H1 (cell line): ENCODE results near the gene ECI1. TPM values are rescaled to one million over a fixed set of nuclear protein-coding genes. Genes with fewer than 3 reads are reported as not detected.

Source experiments
- CTCF ChIA-PET: fragments of 300-600 bp; sonication (Branson Sonifier 250); formaldehyde crosslinking; loops from one replicate; lab custom pipeline; 2021; ENCODE audit not compliant: partially characterized antibody; lab: Charles Lee
- POLR2A ChIA-PET: fragments of 300-600 bp; sonication (Branson Sonifier 250); formaldehyde crosslinking; loops from one replicate; lab custom pipeline; 2021; ENCODE audit warnings: inconsistent platforms; ENCODE audit not compliant: partially characterized antibody; lab: Charles Lee
- DNase-seq, 2 experiments: peaks; one replicate each; pipeline versions ENCODE4 v3.0.0 to v3.0.0-alpha.2; 2010 to 2022; ENCODE audit warnings: low spot score in 2 of 2, low read depth in 1 of 2, mixed read lengths in 1 of 2
- FAIRE-seq: peaks from 2 replicates; lab custom pipeline; 2011; peaks lifted over from hg19 to GRCh38; lab: Jason Lieb, UNC
- H2AFZ ChIP-seq: 2 replicates; pipeline ENCODE4 v1.8.1; 2012; ENCODE audit warnings: low read length, inconsistent platforms
- H2AK5ac ChIP-seq: 2 replicates; pipeline ENCODE4 v1.6.1; 2013; ENCODE audit warnings: low read depth, low read length
- H2BK120ac ChIP-seq: replicated peaks from 2 replicates; pipeline ENCODE3; 2013; ENCODE audit warnings: low read depth, low read length, inconsistent platforms
- H2BK12ac ChIP-seq: 2 replicates; pipeline ENCODE4 v1.6.1; 2013; ENCODE audit warnings: low read depth, low read length
- H2BK15ac ChIP-seq: 2 replicates; pipeline ENCODE4 v1.6.1; 2013; ENCODE audit warnings: low read length
- H2BK20ac ChIP-seq: 2 replicates; pipeline ENCODE4 v1.6.1; 2013; ENCODE audit warnings: low read length
- H2BK5ac ChIP-seq: 2 replicates; pipeline ENCODE4 v1.6.1; 2013; ENCODE audit warnings: low read depth, low read length
- H3K14ac ChIP-seq: 2 replicates; pipeline ENCODE4 v1.6.1; 2013; ENCODE audit warnings: inconsistent platforms; ENCODE audit not compliant: insufficient read length
- H3K18ac ChIP-seq: 2 replicates; pipeline ENCODE4 v1.6.1; 2013; ENCODE audit warnings: low read length; ENCODE audit errors: extremely low read depth
- H3K23ac ChIP-seq: 2 replicates; pipeline ENCODE4 v1.6.1; 2013; ENCODE audit warnings: inconsistent platforms; ENCODE audit not compliant: insufficient read length
- H3K23me2 ChIP-seq: 2 replicates; pipeline ENCODE4 v1.6.1; 2013; ENCODE audit warnings: low read depth, low read length
- H3K27ac ChIP-seq: 2 replicates; pipeline ENCODE4 v1.6.1; 2011; ENCODE audit warnings: low read depth, low read length, inconsistent platforms
- H3K27me3 ChIP-seq, 4 experiments: replicated peaks in 1 of 4; 1 replicate in 1 of 4; 2 replicates in 3 of 4; pipeline versions ENCODE4 v1.6.1 to v1.8.1; 2011 to 2013; ENCODE audit warnings: low read length in 3 of 4, mild to moderate bottlenecking in 3 of 4, inconsistent platforms in 2 of 4, mixed read lengths in 2 of 4, moderate library complexity in 1 of 4; ENCODE audit not compliant: control insufficient read depth in 3 of 4, insufficient read depth in 3 of 4; ENCODE audit errors: extremely low read depth in 1 of 4
- H3K36me3 ChIP-seq, 4 experiments: 2 replicates each; pipeline versions ENCODE4 v1.6.1 to v1.8.1; 2011 to 2013; ENCODE audit warnings: mild to moderate bottlenecking in 4 of 4, low read length in 3 of 4, moderate library complexity in 2 of 4, control low read depth in 1 of 4, inconsistent platforms in 1 of 4; ENCODE audit not compliant: insufficient read depth in 4 of 4, control insufficient read depth in 2 of 4
- H3K4ac ChIP-seq: replicated peaks from 2 replicates; pipeline ENCODE3; 2013; ENCODE audit warnings: low read length, low read depth, mixed read lengths, inconsistent platforms; ENCODE audit not compliant: insufficient read length
- H3K4me1 ChIP-seq, 4 experiments: replicated peaks in 1 of 4; 1 replicate in 1 of 4; 2 replicates in 3 of 4; pipeline versions ENCODE4 v1.6.1 to v1.8.1; 2011 to 2013; ENCODE audit warnings: low read length in 3 of 4, inconsistent platforms in 2 of 4, mixed read lengths in 1 of 4; ENCODE audit not compliant: insufficient read depth in 4 of 4, control insufficient read depth in 3 of 4
- H3K4me2 ChIP-seq, 2 experiments: 2 replicates each; pipeline versions ENCODE4 v1.6.1 to v1.8.1; 2011 to 2013; ENCODE audit warnings: low read depth in 2 of 2, low read length in 2 of 2, control low read depth in 1 of 2, inconsistent platforms in 1 of 2, mild to moderate bottlenecking in 1 of 2; ENCODE audit not compliant: insufficient read depth in 1 of 2
- H3K4me3 ChIP-seq, 4 experiments: fragments of 200-600, 300-600 bp in 1 of 4; sonication (generic), shearing (Covaris generic), sonication (Bioruptor Twin) in 1 of 4; 2 replicates each; pipeline versions ENCODE4 v1.5.1 to v1.8.1; 2011 to 2016; ENCODE audit warnings: low read length in 4 of 4, low read depth in 3 of 4, control low read depth in 2 of 4, inconsistent platforms in 2 of 4, mild to moderate bottlenecking in 2 of 4, mixed read lengths in 1 of 4, moderate library complexity in 1 of 4; ENCODE audit not compliant: insufficient read depth in 2 of 4; ENCODE audit errors: extremely low read depth in 1 of 4
- H3K56ac ChIP-seq: replicated peaks from 2 replicates; pipeline ENCODE3; 2013; ENCODE audit warnings: low read depth, mild to moderate bottlenecking, mixed read lengths, low read length, inconsistent platforms; ENCODE audit not compliant: insufficient read length
- H3K79me1 ChIP-seq: 2 replicates; pipeline ENCODE4 v1.6.1; 2013; ENCODE audit warnings: low read depth, low read length, control low read depth
- H3K79me2 ChIP-seq, 2 experiments: 2 replicates each; pipeline versions ENCODE4 v1.6.1 to v1.8.1; 2012 to 2013; ENCODE audit warnings: low read length in 2 of 2, mild to moderate bottlenecking in 2 of 2, inconsistent platforms in 1 of 2; ENCODE audit not compliant: insufficient read depth in 2 of 2, control insufficient read depth in 1 of 2
- H3K9ac ChIP-seq, 4 experiments: replicated peaks in 1 of 4; 1 replicate in 1 of 4; 2 replicates in 3 of 4; pipeline versions ENCODE4 v1.6.1 to v1.8.1; 2011 to 2013; ENCODE audit warnings: low read depth in 3 of 4, low read length in 3 of 4, control low read depth in 2 of 4, mild to moderate bottlenecking in 2 of 4, moderate library complexity in 2 of 4, inconsistent platforms in 1 of 4; ENCODE audit errors: extremely low read depth in 1 of 4
- H3K9me3 ChIP-seq, 2 experiments: 2 replicates each; pipeline versions ENCODE4 v1.6.1 to v1.8.1; 2012 to 2013; ENCODE audit warnings: mild to moderate bottlenecking in 2 of 2, moderate library complexity in 2 of 2, control low read depth in 1 of 2, inconsistent platforms in 1 of 2, low read depth in 1 of 2, low read length in 1 of 2, mixed read lengths in 1 of 2; ENCODE audit not compliant: insufficient read depth in 2 of 2
- H4K20me1 ChIP-seq, 2 experiments: replicated peaks in 1 of 2; 2 replicates each; pipeline versions ENCODE3 to v1.8.1; 2011 to 2013; ENCODE audit warnings: inconsistent platforms in 2 of 2, low read length in 2 of 2, mild to moderate bottlenecking in 1 of 2; ENCODE audit not compliant: insufficient read depth in 2 of 2, control insufficient read depth in 1 of 2
- H4K5ac ChIP-seq: 2 replicates; pipeline ENCODE4 v1.6.1; 2013; ENCODE audit warnings: low read length, low read depth, mixed read lengths, inconsistent platforms; ENCODE audit not compliant: insufficient read length
- H4K8ac ChIP-seq: 2 replicates; pipeline ENCODE4 v1.8.0; 2013; ENCODE audit warnings: mild to moderate bottlenecking, moderate library complexity, low read length, inconsistent platforms; ENCODE audit not compliant: insufficient read depth; ENCODE audit errors: extremely low read depth
- H4K91ac ChIP-seq: replicated peaks from 2 replicates; pipeline ENCODE3; 2013; ENCODE audit warnings: low read length, mixed read lengths, inconsistent platforms; ENCODE audit not compliant: insufficient read length
- ATF2 ChIP-seq: IDR thresholded peaks from 2 replicates; pipeline ENCODE4 v1.6.1; 2012; ENCODE audit warnings: low read length, inconsistent platforms
- BRCA1 ChIP-seq: IDR thresholded peaks from 2 replicates; pipeline ENCODE4 v1.6.1; 2012; ENCODE audit warnings: low read depth, low read length, improper control_type of control experiment
- CBX8 ChIP-seq: fragments of 300-800, 300-1000 bp; sonication (generic); IDR thresholded peaks from 2 replicates; pipeline ENCODE4 v1.7.1; 2016; ENCODE audit warnings: low read depth, low read length, borderline replicate concordance
- CHD2 ChIP-seq: IDR thresholded peaks from 2 replicates; pipeline ENCODE4 v1.6.1; 2012; ENCODE audit warnings: low read length, improper control_type of control experiment
- CREB1 ChIP-seq: IDR thresholded peaks from 2 replicates; pipeline ENCODE4 v1.6.1; 2012; ENCODE audit warnings: inconsistent platforms
- E2F6 ChIP-seq: IDR thresholded peaks from 2 replicates; pipeline ENCODE4 v1.6.1; 2012; ENCODE audit warnings: inconsistent platforms
- HDAC6 ChIP-seq: IDR thresholded peaks from one replicate; pipeline ENCODE4 v1.7.1; 2012; ENCODE audit warnings: low read depth, mild to moderate bottlenecking, inconsistent platforms, low read length, moderate library complexity
- NANOG ChIP-seq: IDR thresholded peaks from 2 replicates; pipeline ENCODE4 v1.6.1; 2011; ENCODE audit warnings: low read length, low read depth, mild to moderate bottlenecking, inconsistent platforms; ENCODE audit not compliant: insufficient read depth, poor library complexity, severe bottlenecking
- PHF8 ChIP-seq: fragments of 200-600 bp; sonication (generic); conservative IDR thresholded peaks from 2 replicates; pipeline ENCODE4 v1.7.1; 2012; ENCODE audit warnings: low read depth, mild to moderate bottlenecking, inconsistent platforms, low read length, moderate library complexity
- SP2 ChIP-seq: IDR thresholded peaks from 2 replicates; pipeline ENCODE4 v1.6.1; 2012; ENCODE audit warnings: mild to moderate bottlenecking, low read length, inconsistent platforms
- SP4 ChIP-seq: IDR thresholded peaks from 2 replicates; pipeline ENCODE4 v1.6.1; 2012; ENCODE audit warnings: low read length, inconsistent platforms
- TAF1 ChIP-seq: IDR thresholded peaks from 2 replicates; pipeline ENCODE4 v1.6.1; 2011; ENCODE audit warnings: mild to moderate bottlenecking, low read depth, low read length
- TAF7 ChIP-seq: optimal IDR thresholded peaks from 2 replicates; pipeline ENCODE3; 2011; ENCODE audit warnings: low read depth, mild to moderate bottlenecking, inconsistent platforms, low read length, moderate library complexity, borderline replicate concordance
- WGBS, 2 experiments: shearing (Covaris generic) in 1 of 2; methylation state at CpG; one replicate each; pipeline versions ENCODE4 v1.1.6 to v1.1.7; 2013 to 2015; ENCODE audit warnings: low lambda C conversion rate in 2 of 2, mixed read lengths in 2 of 2, inconsistent platforms in 1 of 2, low coverage in 1 of 2, missing lambda C conversion rate in 1 of 2; ENCODE audit not compliant: insufficient replicate concordance in 2 of 2, insufficient coverage in 1 of 2, insufficient read length in 1 of 2; ENCODE audit errors: extremely low coverage in 1 of 2, missing lambda C conversion rate in 1 of 2; 5-methylcytosine and 5-hydroxymethylcytosine counted together
- polyA plus RNA-seq, 7 experiments: library from polyadenylated mRNA; depleted of rRNA in 3 of 7; stranded (reverse) in 5 of 7; unstranded in 2 of 7; fragments of >200 nt in 5 of 7; fragments of 200-250 nt in 2 of 7; gene quantifications; 1 replicate in 5 of 7; 2 replicates in 1 of 7; 4 replicates in 1 of 7; pipeline versions ENCODE4 v1.2.1 to v1.2.3, GENCODE V29; 2011 to 2013; ENCODE audit warnings: missing spikeins in 2 of 7, mixed read lengths in 2 of 7
- total RNA-seq: library from RNA; stranded (reverse); fragmentation: NEBNext Ultra II Directional; extraction: Animal tissue kit (Norgen Biotek cat#: 25700); gene quantifications from 2 replicates; pipeline ENCODE4 v1.2.1, GENCODE V29; 2021

ECI1 gene
- total and polyA plus RNA-seq, 2 of the 8 experiments (the other 6 are each of a cell fraction or from before 2014, with no cell fraction given), result 79.5 to 151 TPM

- no peaks in the 10 kb centered on the region; a peak in 1 of 7 replicates for H3K4me1 ChIP-seq
- H3K27ac ChIP-seq, result no peak overlapping the region
- H3K4me2 ChIP-seq, result no peak overlapping the region
- H3K27me3 ChIP-seq, result no peaks in the 10 kb centered on the region
- no peak overlapping the region for H4K5ac ChIP-seq
- peaks cover 0 to 2% of the 10 kb centered on the region in 2 experiments for H4K20me1 ChIP-seq
- POLR2A ChIA-PET, result interaction anchor here (0.5 to 1.8 kb wide), 3 partner anchors 13 to 29 kb away, joined by 3 to 7 read pairs (median 3); no protein-coding TSS in a partner anchor
- H2BK20ac ChIP-seq, result no peak overlapping the region
- H3K23ac ChIP-seq, result no peak overlapping the region
- H2BK12ac ChIP-seq, result no peak overlapping the region
- no peak overlapping the region for H2BK5ac ChIP-seq
- H2BK120ac ChIP-seq, result no peak overlapping the region
- H3K79me2 ChIP-seq, result no peaks in the 10 kb centered on the region
- no peak overlapping the region for H4K91ac ChIP-seq
- H3K4me3 ChIP-seq, result no peak overlapping the region
- H3K18ac ChIP-seq, result no peak overlapping the region
- no peaks in the 10 kb centered on the region for H3K36me3 ChIP-seq
- 89% methylated on average over 5 of the region's 5 CpGs; no CpG with 5 or more reads in 1 of the 2 experiments for WGBS, 2 experiments
- no peaks in the 10 kb centered on the region for H3K79me1 ChIP-seq
- DNase-seq (no peak), FAIRE-seq (no peak)
- H4K8ac ChIP-seq, result no peak overlapping the region
- no peak overlapping the region for H3K56ac ChIP-seq
- no peak overlapping the region for H3K4ac ChIP-seq
- no peak overlapping the region for H2AK5ac ChIP-seq
- no peaks in the 10 kb centered on the region for H3K9me3 ChIP-seq
- H2AFZ ChIP-seq, result no peak overlapping the region
- no peak overlapping the region for H3K14ac ChIP-seq
- H3K9ac ChIP-seq, result no peak overlapping the region
- no peak overlapping the region for H2BK15ac ChIP-seq
- H3K23me2 ChIP-seq, result no peaks in the 10 kb centered on the region
- CTCF ChIA-PET, result interaction anchor here (2.9 to 4.8 kb wide), 2 partner anchors 7 to 135 kb away, joined by 6 to 30 read pairs; no protein-coding TSS in a partner anchor
- TF ChIP-seq NANOG (no peak), ATF2 (no peak), SP2 (no peak), SP4 (no peak), HDAC6 (no peak), PHF8 (no peak), CHD2 (no peak), TAF7 (no peak), BRCA1 (no peak), CBX8 (no peak), TAF1 (no peak), E2F6 (no peak), CREB1 (no peak)
Measured at GRCh38 chr16:2282262-2282661, 30.9 kb upstream of the ECI1 start.
